GM23338 (cell line): Measurements from ENCODE around the gene MAVS. TPM values are rescaled to one million over a fixed set of nuclear protein-coding genes. Genes with fewer than 3 reads are reported as not detected.

Source experiments
- ATAC-seq: fragments of 200-7000 bp; cut with Tn5 transposase; 3 replicates; pipeline ENCODE4 v1.9.1; 2020
- DNase-seq: peaks from one replicate; pipeline ENCODE4 v3.0.0-alpha.2; 2015; ENCODE audit warnings: low spot score
- H2AFZ ChIP-seq: fragments of 200-600 bp; sonication (generic); 2 replicates; pipeline ENCODE4 v1.8.0; 2016; ENCODE audit warnings: antibody characterized with exemption, mild to moderate bottlenecking, moderate library complexity
- H3F3A ChIP-seq: fragments of 200-600 bp; sonication (generic); replicated peaks from 2 replicates; pipeline ENCODE4 v1.8.0; 2017; ENCODE audit warnings: antibody characterized with exemption, mixed run types, low read depth
- H3K27ac ChIP-seq: fragments of 200-600 bp; sonication (generic); 2 replicates; pipeline ENCODE4 v1.6.1; 2016; ENCODE audit warnings: low read depth
- H3K27me3 ChIP-seq: fragments of 200-600 bp; sonication (generic); 2 replicates; pipeline ENCODE4 v1.8.0; 2016; ENCODE audit warnings: mild to moderate bottlenecking, mixed run types, moderate library complexity; ENCODE audit not compliant: insufficient read depth
- H3K36me3 ChIP-seq: fragments of 200-600 bp; sonication (generic); 2 replicates; pipeline ENCODE4 v1.8.0; 2016; ENCODE audit warnings: mild to moderate bottlenecking; ENCODE audit not compliant: insufficient read depth
- H3K4me1 ChIP-seq: fragments of 200-600 bp; sonication (generic); 2 replicates; pipeline ENCODE4 v1.8.0; 2016; ENCODE audit warnings: mild to moderate bottlenecking, moderate library complexity; ENCODE audit not compliant: insufficient read depth
- H3K4me2 ChIP-seq: fragments of 200-600 bp; sonication (generic); 2 replicates; pipeline ENCODE4 v1.7.1; 2017; ENCODE audit warnings: mixed run types
- H3K4me3 ChIP-seq: fragments of 200-600 bp; sonication (generic); 2 replicates; pipeline ENCODE4 v1.6.1; 2016; ENCODE audit warnings: mixed run types
- H3K79me2 ChIP-seq: fragments of 200-600 bp; sonication (generic); replicated peaks from 2 replicates; pipeline ENCODE4 v1.8.0; 2017; ENCODE audit warnings: mild to moderate bottlenecking; ENCODE audit not compliant: insufficient read depth
- H3K9me2 ChIP-seq: fragments of 200-600 bp; sonication (generic); 2 replicates; pipeline ENCODE4 v1.8.0; 2017; ENCODE audit not compliant: insufficient read depth
- H4K20me1 ChIP-seq: fragments of 200-600 bp; sonication (generic); replicated peaks from 2 replicates; pipeline ENCODE4 v1.8.0; 2017; ENCODE audit warnings: mild to moderate bottlenecking; ENCODE audit not compliant: insufficient read depth
- H3K27ac Mint-ChIP-seq: 2 replicates; pipeline ENCODE4 v1.8.0; 2020; ENCODE audit warnings: inconsistent platforms, mild to moderate bottlenecking, moderate library complexity, mixed read lengths
- H3K27me3 Mint-ChIP-seq: 3 replicates; pipeline ENCODE4 v1.8.0; 2022; ENCODE audit warnings: low read depth, mild to moderate bottlenecking, moderate library complexity, mixed read lengths, inconsistent platforms; ENCODE audit not compliant: insufficient read depth, poor library complexity
- H3K36me3 Mint-ChIP-seq: 3 replicates; pipeline ENCODE4 v1.8.0; 2021; ENCODE audit warnings: low read depth, mild to moderate bottlenecking, inconsistent platforms, moderate library complexity, mixed read lengths
- H3K4me1 Mint-ChIP-seq: 3 replicates; pipeline ENCODE4 v1.8.0; 2020; ENCODE audit warnings: mild to moderate bottlenecking, inconsistent platforms, mixed read lengths
- H3K4me3 Mint-ChIP-seq: 3 replicates; pipeline ENCODE4 v1.8.0; 2021; ENCODE audit warnings: moderate library complexity, mild to moderate bottlenecking, inconsistent platforms, mixed read lengths
- H3K9me3 Mint-ChIP-seq: 3 replicates; pipeline ENCODE4 v1.8.0; 2020; ENCODE audit warnings: moderate library complexity, mild to moderate bottlenecking, inconsistent platforms, mixed read lengths
- CREB1 ChIP-seq: fragments of 250-450 bp; sonication (Bioruptor Pico); IDR thresholded peaks from 2 replicates; pipeline ENCODE4 v1.5.0; 2020; ENCODE audit warnings: low read depth, mild to moderate bottlenecking, moderate library complexity
- JUNB ChIP-seq: IDR thresholded peaks from one replicate; pipeline ENCODE4 v1.6.1; 2016; ENCODE audit warnings: antibody characterized with exemption; ENCODE audit not compliant: unreplicated experiment
- POLR2AphosphoS5 ChIP-seq: IDR thresholded peaks from 2 replicates; pipeline ENCODE4 v1.6.1; 2016; ENCODE audit warnings: antibody characterized with exemption, low read depth
- polyA plus RNA-seq: library from polyadenylated mRNA; unstranded; fragments of >200 nt; fragmentation: Nextera tagmentation; extraction: Ambion mirVana; gene quantifications from 2 replicates; pipeline ENCODE4 v1.2.1, GENCODE V29; 2016
- total RNA-seq: library from RNA; depleted of rRNA; stranded (reverse); fragments of >200 nt; shearing (Covaris generic); gene quantifications from 2 replicates; pipeline ENCODE4 v1.2.3, GENCODE V29; 2014
- TF ChIP-seq, protein P1 (sequence below), 2 experiments: fragments of 200-600 bp in 1 of 2; sonication (generic) in 1 of 2; conservative IDR thresholded peaks; 2 replicates each; pipeline versions ENCODE4 v1.5.1 to v1.6.1; 2016 to 2017; ENCODE audit warnings: antibody characterized with exemption in 2 of 2, low read depth in 2 of 2, mild to moderate bottlenecking in 2 of 2, moderate library complexity in 1 of 2

The MAVS gene
- total and polyA plus RNA-seq, 2 experiments from 2014 or later, result 5.2 to 21.8 TPM

DNA sequence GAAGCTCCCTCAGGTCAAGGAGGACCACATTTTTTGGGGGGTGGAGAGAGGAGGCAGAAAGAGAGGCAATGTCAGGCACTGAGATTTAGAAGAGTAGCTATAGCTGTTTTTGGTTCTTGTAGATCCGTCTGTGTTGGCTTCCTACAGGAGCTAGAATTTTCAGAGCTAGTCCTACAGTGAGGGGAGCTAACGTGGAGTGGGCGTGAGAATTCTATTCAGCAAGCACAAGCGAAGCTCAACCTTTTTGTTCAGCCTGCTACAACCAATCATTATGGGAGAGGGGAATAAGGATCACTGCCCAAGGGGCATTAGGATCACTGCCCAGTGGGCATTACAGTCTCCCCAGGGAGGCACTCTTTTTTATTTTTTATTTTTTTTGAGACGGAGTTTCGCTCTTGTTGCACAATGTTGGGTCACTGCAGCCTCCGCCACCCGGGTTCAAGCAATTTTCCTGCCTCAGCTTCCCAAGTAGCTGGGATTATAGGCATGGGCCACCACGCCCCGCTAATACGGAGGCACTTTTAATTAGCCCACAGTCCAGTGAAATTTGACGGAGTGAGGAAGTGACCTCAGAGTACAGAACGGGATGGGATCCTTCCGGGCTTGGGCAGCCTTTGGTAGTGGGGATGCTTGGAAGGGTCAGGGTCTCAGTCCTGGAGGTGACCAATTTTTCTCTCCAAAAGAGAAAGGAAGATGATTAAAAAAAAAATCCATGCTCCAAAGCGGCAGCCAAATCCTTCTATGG is 41.4 kb downstream of the MAVS start:
- Histone ChIP-seq H3K4me1 (peaks cover 31% of the 10 kb centered on the region), H3K36me3 (no peaks in the 10 kb centered on the region), H3K9me2 (no peaks in the 10 kb centered on the region), H2AFZ (peak overlapping the region; percentile 19; the same call in 1 of the 2 replicates), H3K27me3 (no peaks in the 10 kb centered on the region), H3F3A (no peaks in the 10 kb centered on the region), H3K4me3 (peak overlapping the region; percentile 92), H3K4me2 (peak overlapping the region; percentile 93), H3K79me2 (peaks cover 53% of the 10 kb centered on the region), H4K20me1 (peaks cover 24% of the 10 kb centered on the region), H3K27ac (peak overlapping the region; percentile 87)
- H3K4me3 Mint-ChIP-seq, result peak overlapping the region; percentile 90
- TF ChIP-seq, protein P1, sequence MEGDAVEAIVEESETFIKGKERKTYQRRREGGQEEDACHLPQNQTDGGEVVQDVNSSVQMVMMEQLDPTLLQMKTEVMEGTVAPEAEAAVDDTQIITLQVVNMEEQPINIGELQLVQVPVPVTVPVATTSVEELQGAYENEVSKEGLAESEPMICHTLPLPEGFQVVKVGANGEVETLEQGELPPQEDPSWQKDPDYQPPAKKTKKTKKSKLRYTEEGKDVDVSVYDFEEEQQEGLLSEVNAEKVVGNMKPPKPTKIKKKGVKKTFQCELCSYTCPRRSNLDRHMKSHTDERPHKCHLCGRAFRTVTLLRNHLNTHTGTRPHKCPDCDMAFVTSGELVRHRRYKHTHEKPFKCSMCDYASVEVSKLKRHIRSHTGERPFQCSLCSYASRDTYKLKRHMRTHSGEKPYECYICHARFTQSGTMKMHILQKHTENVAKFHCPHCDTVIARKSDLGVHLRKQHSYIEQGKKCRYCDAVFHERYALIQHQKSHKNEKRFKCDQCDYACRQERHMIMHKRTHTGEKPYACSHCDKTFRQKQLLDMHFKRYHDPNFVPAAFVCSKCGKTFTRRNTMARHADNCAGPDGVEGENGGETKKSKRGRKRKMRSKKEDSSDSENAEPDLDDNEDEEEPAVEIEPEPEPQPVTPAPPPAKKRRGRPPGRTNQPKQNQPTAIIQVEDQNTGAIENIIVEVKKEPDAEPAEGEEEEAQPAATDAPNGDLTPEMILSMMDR (conservative IDR thresholded peaks at IDR 0.05; ENCODE audit: low read depth in 2 of 2), result no peak
- TF ChIP-seq JUNB, result no peak
- peak; percentile 19 for DNase-seq
- 0 out of 3 replicates have a peak, but pooled peaks cover 2% of the 10 kb centered on the region for H3K9me3 Mint-ChIP-seq
- peak overlapping the region; percentile 92 for H3K27ac Mint-ChIP-seq
- peaks cover 39% of the 10 kb centered on the region for H3K36me3 Mint-ChIP-seq
- H3K4me1 Mint-ChIP-seq, result peaks cover 33% of the 10 kb centered on the region
- ATAC-seq, result peak; percentile 2
- peaks cover 19% of the 10 kb centered on the region for H3K27me3 Mint-ChIP-seq

GRCh38 chr20:3888622-3889488 is 42.2 kb downstream of the MAVS start, which contains the start of gene PANK2:
TSS of gene PANK2 (plus strand) at chr20:3889387.
- Histone ChIP-seq H3F3A (no peaks in the 10 kb centered on the region), H2AFZ (peak within 1 kb of the TSS; percentile 19; the same call in 1 of the 2 replicates), H3K36me3 (no peaks in the 10 kb centered on the region), H3K4me1 (peaks cover 38% of the 10 kb centered on the region), H3K9me2 (no peaks in the 10 kb centered on the region), H3K4me2 (peak within 1 kb of the TSS; percentile 93), H3K27me3 (no peaks in the 10 kb centered on the region), H3K27ac (peak within 1 kb of the TSS; percentile 93), H4K20me1 (peaks cover 31% of the 10 kb centered on the region), H3K4me3 (peak within 1 kb of the TSS; percentile 92), H3K79me2 (peaks cover 61% of the 10 kb centered on the region)
- Mint-ChIP-seq H3K4me1 (peaks cover 38% of the 10 kb centered on the region), H3K27me3 (peaks cover 19% of the 10 kb centered on the region), H3K27ac (peak within 1 kb of the TSS; percentile 98), H3K4me3 (peak within 1 kb of the TSS; percentile 99), H3K36me3 (peaks cover 45% of the 10 kb centered on the region), H3K9me3 (0 out of 3 replicates have a peak, but pooled peaks cover 2% of the 10 kb centered on the region)
- TF ChIP-seq CREB1 (CRISPR knock-in tag), result peak; percentile 79
- TF ChIP-seq POLR2AphosphoS5, result peak; percentile 77
- TF ChIP-seq, protein P1 (conservative IDR thresholded peaks at IDR 0.05; ENCODE audit: low read depth in 2 of 2), result peak; percentile 36 to 57
- no peak for TF ChIP-seq JUNB
- DNase-seq, result peak; percentile 100
- ATAC-seq, result peak; percentile 94
